Caco-2 (cell line): ENCODE measurements around the gene NEDD8. TPM values are rescaled to one million over a fixed set of nuclear protein-coding genes. Genes with fewer than 3 reads are reported as not detected.

Source experiments
- BruUV-seq: library from RNA; stranded (reverse); fragments of 400-500 nt; replicated peaks from 2 replicates; lab custom pipeline; 2021; lab: Mats Ljungman, UMichigan
- CTCF ChIA-PET: fragments of 300-600 bp; sonication (Branson Sonifier 250); formaldehyde crosslinking; loops from one replicate; lab custom pipeline; 2022; ENCODE audit warnings: antibody characterized with exemption; lab: Charles Lee
- POLR2A ChIA-PET: fragments of 300-600 bp; sonication (Branson Sonifier 250); formaldehyde crosslinking; loops from one replicate; lab custom pipeline; 2022; ENCODE audit warnings: antibody characterized with exemption; lab: Charles Lee
- DNase-seq, 2 experiments: peaks; one replicate each; pipeline versions ENCODE4 v3.0.0 to v3.0.0-alpha.2; 2020 to 2022
- H3K27me3 ChIP-seq: replicated peaks from 2 replicates; pipeline ENCODE4 v1.6.0; 2011; ENCODE audit warnings: low read length; ENCODE audit not compliant: control insufficient read depth, insufficient read depth
- H3K36me3 ChIP-seq: 2 replicates; pipeline ENCODE4 v1.5.1; 2011; ENCODE audit warnings: low read length; ENCODE audit not compliant: control insufficient read depth, insufficient read depth
- H3K4me1 ChIP-seq: fragments of 250-450 bp; sonication (Bioruptor Pico); 2 replicates; pipeline ENCODE4 v1.5.1; 2020; ENCODE audit warnings: mild to moderate bottlenecking
- H3K4me3 ChIP-seq: 2 replicates; pipeline ENCODE4 v1.5.1; 2011; ENCODE audit warnings: low read depth, mild to moderate bottlenecking, control low read depth, low read length
- H3K9me3 ChIP-seq: fragments of 250-450 bp; sonication (Bioruptor Pico); 2 replicates; pipeline ENCODE4 v1.5.1; 2020; ENCODE audit warnings: mild to moderate bottlenecking, moderate library complexity
- H3K27ac Mint-ChIP-seq: one replicate; pipeline ENCODE4 v1.8.0; 2022; ENCODE audit warnings: mixed read lengths; ENCODE audit not compliant: unreplicated experiment
- H3K27me3 Mint-ChIP-seq: one replicate; pipeline ENCODE4 v1.8.0; 2022; ENCODE audit warnings: mixed read lengths; ENCODE audit not compliant: insufficient read depth, unreplicated experiment
- H3K36me3 Mint-ChIP-seq: one replicate; pipeline ENCODE4 v1.8.0; 2022; ENCODE audit warnings: mild to moderate bottlenecking, mixed read lengths; ENCODE audit not compliant: insufficient read depth, unreplicated experiment
- H3K4me1 Mint-ChIP-seq: one replicate; pipeline ENCODE4 v1.8.0; 2022; ENCODE audit warnings: low read depth, mixed read lengths; ENCODE audit not compliant: unreplicated experiment
- H3K4me3 Mint-ChIP-seq: one replicate; pipeline ENCODE4 v1.8.0; 2022; ENCODE audit warnings: mild to moderate bottlenecking, moderate library complexity, mixed read lengths; ENCODE audit not compliant: unreplicated experiment
- H3K9me3 Mint-ChIP-seq: one replicate; pipeline ENCODE4 v1.8.0; 2022; ENCODE audit warnings: mixed read lengths; ENCODE audit not compliant: unreplicated experiment
- CTCF ChIP-seq, 2 experiments: fragments of 200-600 bp in 1 of 2; IDR thresholded peaks; 1 replicate in 1 of 2; 2 replicates in 1 of 2; pipeline versions ENCODE4 v1.5.1 to v1.8.0; 2011 to 2022; ENCODE audit warnings: antibody characterized with exemption in 1 of 2, control low read depth in 1 of 2, inconsistent platforms in 1 of 2, low read depth in 1 of 2, low read length in 1 of 2, mild to moderate bottlenecking in 1 of 2, moderate library complexity in 1 of 2; ENCODE audit not compliant: insufficient read depth in 1 of 2, severe bottlenecking in 1 of 2, unreplicated experiment in 1 of 2
- intact Hi-C: fragments of 100-400 bp; cut with micrococcal nuclease; formaldehyde crosslinking; loops from one replicate; pipeline ENCODE4 v1.10.0; 2022; ENCODE audit not compliant: unreplicated experiment
- total RNA-seq: library from RNA; stranded (reverse); gene quantifications from 2 replicates; pipeline ENCODE4 v1.2.3, GENCODE V29; 2022

The NEDD8 gene
- total RNA-seq, 1 experiment from 2014 or later, result 210 TPM

- H3K36me3 Mint-ChIP-seq, result no peaks in the 10 kb centered on the region
- intact Hi-C loops, result no loop called here
- no peaks in the 10 kb centered on the region for H3K9me3 Mint-ChIP-seq
- H3K27me3 Mint-ChIP-seq, result no peaks in the 10 kb centered on the region
- H3K9me3 ChIP-seq, result no peaks in the 10 kb centered on the region
- H3K36me3 ChIP-seq, result no peaks in the 10 kb centered on the region; the same call in 1 of the 2 replicates
- H3K4me3 ChIP-seq, result no peak overlapping the region
- H3K4me1 ChIP-seq, result peaks cover 13% of the 10 kb centered on the region
- no peaks in the 10 kb centered on the region for H3K27me3 ChIP-seq
- no peaks in the 10 kb centered on the region for H3K4me1 Mint-ChIP-seq
- no peak for DNase-seq
- ChIA-PET POLR2A (no interaction called here), CTCF (interaction anchor here (1.2 kb wide), 1 partner anchor 11 kb away, joined by 3 read pairs; the partner anchor contains the start of gene TINF2)
- no peak overlapping the region for H3K4me3 Mint-ChIP-seq
- no peak for TF ChIP-seq CTCF (IDR thresholded peaks at IDR 0.05; ENCODE audit: insufficient read depth in 1 of 2, low read depth in 1 of 2, low read length in 1 of 2, severe bottlenecking in 1 of 2, unreplicated experiment in 1 of 2)
- BruUV-seq, result no TSS peak
- H3K27ac Mint-ChIP-seq, result no peak overlapping the region
Observed at GRCh38 chr14:24253936-24254335, 21.8 kb upstream of the NEDD8 start.

- Mint-ChIP-seq H3K27me3 (no peaks in the 10 kb centered on the region), H3K27ac (no peak overlapping the region), H3K4me3 (no peak overlapping the region), H3K9me3 (no peaks in the 10 kb centered on the region), H3K36me3 (no peaks in the 10 kb centered on the region), H3K4me1 (no peaks in the 10 kb centered on the region)
- peak; percentile 52 to 54 for DNase-seq
- CTCF ChIA-PET, result interaction anchor here (0.7 to 2.9 kb wide), 7 partner anchors 9 to 179 kb away, joined by 3 to 16 read pairs (median 6); partner anchors contain the start of genes CIDEB, RABGGTA and TINF2
- no TSS peak for BruUV-seq
- intact Hi-C loops, result no loop called here
- no peaks in the 10 kb centered on the region for H3K9me3 ChIP-seq
- no peak for TF ChIP-seq CTCF (IDR thresholded peaks at IDR 0.05; ENCODE audit: insufficient read depth in 1 of 2, low read depth in 1 of 2, low read length in 1 of 2, severe bottlenecking in 1 of 2, unreplicated experiment in 1 of 2)
- H3K27me3 ChIP-seq, result no peaks in the 10 kb centered on the region
- POLR2A ChIA-PET, result interaction anchor here (0.7 to 1.0 kb wide), 3 partner anchors 10 to 1075 kb away, joined by 3 to 6 read pairs (median 4); partner anchors contain the start of genes CHMP4A and TINF2
- H3K4me3 ChIP-seq, result no peak overlapping the region
- no peaks in the 10 kb centered on the region; the same call in 1 of the 2 replicates for H3K36me3 ChIP-seq
- peaks cover 13% of the 10 kb centered on the region for H3K4me1 ChIP-seq
Observed at GRCh38 chr14:24252289-24253124, 20.3 kb upstream of the NEDD8 start.

GRCh38 chr14:24251880-24252288 lies 19.7 kb upstream of the NEDD8 start:
- Mint-ChIP-seq H3K27ac (no peak overlapping the region), H3K4me3 (no peak overlapping the region), H3K9me3 (no peaks in the 10 kb centered on the region), H3K27me3 (no peaks in the 10 kb centered on the region), H3K36me3 (no peaks in the 10 kb centered on the region), H3K4me1 (no peaks in the 10 kb centered on the region)
- DNase-seq, result no peak
- intact Hi-C loops, result no loop called here
- Histone ChIP-seq H3K4me3 (no peak overlapping the region), H3K9me3 (no peaks in the 10 kb centered on the region), H3K36me3 (no peaks in the 10 kb centered on the region; the same call in 1 of the 2 replicates), H3K4me1 (peaks cover 13% of the 10 kb centered on the region), H3K27me3 (no peaks in the 10 kb centered on the region)
- CTCF ChIA-PET, result interaction anchor here (0.7 to 2.9 kb wide), 8 partner anchors 9 to 180 kb away, joined by 3 to 16 read pairs (median 5); partner anchors contain the start of genes CIDEB, DHRS1, NOP9 and RABGGTA
- no peak for TF ChIP-seq CTCF (IDR thresholded peaks at IDR 0.05; ENCODE audit: insufficient read depth in 1 of 2, low read depth in 1 of 2, low read length in 1 of 2, severe bottlenecking in 1 of 2, unreplicated experiment in 1 of 2)
- no TSS peak for BruUV-seq
- POLR2A ChIA-PET, result no interaction called here
